Right ventricle myocardium inferior (tissue), 1 donor: ENCODE measurements around the gene CSTPP1. TPM values are rescaled to one million over a fixed set of nuclear protein-coding genes. Genes with fewer than 3 reads are reported as not detected.
"Not testable (repeated sequence)": the region's sequence is repeated elsewhere in the genome, so short reads cannot be mapped to it uniquely, and the experiment has no call there.

Experiments used
- ATAC-seq: fragments of 200-7000 bp; cut with Tn5 transposase; one replicate; pipeline ENCODE4 v1.9.1; 2020; ENCODE audit warnings: mild to moderate bottlenecking, moderate library complexity
- DNase-seq: peaks from one replicate; pipeline ENCODE4 v3.0.0; 2021; ENCODE audit errors: missing footprints
- intact Hi-C: fragments of 100-400 bp; cut with DNase I; formaldehyde crosslinking; loops from one replicate; pipeline ENCODE4 v1.11.0; 2022
- microRNA-seq: library from miRNA; unstranded; fragments of <30 nt; microRNA quantifications from one replicate; pipeline ENCODE4 v1.2.0, GENCODE V29; 2020
- total RNA-seq: library from RNA; stranded (reverse); fragmentation: NEBNext Ultra II Directional; extraction: Animal tissue kit (Norgen Biotek cat#: 25700); gene quantifications from one replicate; pipeline ENCODE4 v1.2.1, GENCODE V29; 2021
- donor health status: DM: no; HTN: yes; CAD: no; lungs with severe emphysema.

The CSTPP1 gene
- total RNA-seq, 1 donor from 2014 or later = 11.0 TPM

GRCh38 chr11:47189100-47189834 lies 252.7 kb downstream of the CSTPP1 start:
- intact Hi-C loops = no loop called here
- ATAC-seq (no peak), DNase-seq (no peak)

- intact Hi-C loops, DNase-seq, ATAC-seq: not testable (repeated sequence)
Observed at GRCh38 chr11:47191137-47191536, 254.6 kb downstream of the CSTPP1 start.

- DNase-seq = no peak
- intact Hi-C loops = no loop called here
- ATAC-seq = no peak
Observed at GRCh38 chr11:47192111-47192510, 255.6 kb downstream of the CSTPP1 start.

GRCh38 chr11:47198161-47198560 lies 261.6 kb downstream of the CSTPP1 start:
- intact Hi-C loops, ATAC-seq, DNase-seq: not testable (repeated sequence)

GRCh38 chr11:47201015-47201414 lies 264.5 kb downstream of the CSTPP1 start:
- intact Hi-C loops = no loop called here
- ATAC-seq = no peak
- no peak for DNase-seq

- ATAC-seq (no peak), DNase-seq (no peak)
- intact Hi-C loops = no loop called here
Observed at GRCh38 chr11:47202576-47202975, 266.0 kb downstream of the CSTPP1 start.

- ATAC-seq (no peak), DNase-seq (no peak)
- intact Hi-C loops = no loop called here
Observed at GRCh38 chr11:47204637-47204989, 268.1 kb downstream of the CSTPP1 start.

GRCh38 chr11:47206577-47206976 lies 270.0 kb downstream of the CSTPP1 start:
- intact Hi-C loops, ATAC-seq, DNase-seq: not testable (repeated sequence)

GRCh38 chr11:47207459-47207858 lies 270.9 kb downstream of the CSTPP1 start:
- intact Hi-C loops = no loop called here
- no peak for ATAC-seq
- no peak for DNase-seq

- intact Hi-C loops, DNase-seq, ATAC-seq: not testable (repeated sequence)
Observed at GRCh38 chr11:47208008-47208552, 271.5 kb downstream of the CSTPP1 start.

- no peak for ATAC-seq
- DNase-seq = no peak
- intact Hi-C loops = no loop called here
Observed at GRCh38 chr11:47208628-47209027, 272.1 kb downstream of the CSTPP1 start.

Small RNAs within 50 kb of the gene (microRNA-seq; reads per million reads assigned to microRNA genes)
- gene MIR6745 = not detected

Other genes with a start within 250 kb of the CSTPP1 start
- 68.4 TPM for gene ARHGAP1, start 236.1 kb upstream of the CSTPP1 start, total RNA-seq
- 6.0 TPM for gene ZNF408, start 235.7 kb upstream of the CSTPP1 start, total RNA-seq
- not detected for gene F2, start 217.5 kb upstream of the CSTPP1 start, total RNA-seq
- gene CKAP5, start 90.5 kb upstream of the CSTPP1 start, total RNA-seq = 70.3 TPM
- 17.5 TPM for gene LRP4, start 18.2 kb upstream of the CSTPP1 start, total RNA-seq
- gene ARFGAP2, start 240.1 kb downstream of the CSTPP1 start, total RNA-seq = 45.8 TPM
- 177 TPM for gene PACSIN3, start 249.7 kb downstream of the CSTPP1 start, total RNA-seq